A673 (cell line): ENCODE data around the gene INHBE. TPM values are rescaled to one million over a fixed set of nuclear protein-coding genes. Genes with fewer than 3 reads are reported as not detected.

ENCODE experiments used
- BruUV-seq: library from RNA; stranded (reverse); fragments of 400-500 nt; replicated peaks from 2 replicates; lab custom pipeline; 2021; lab: Mats Ljungman, UMichigan
- CTCF ChIA-PET: fragments of 300-600 bp; sonication (Branson Sonifier 250); formaldehyde crosslinking; loops from one replicate; lab custom pipeline; 2022; ENCODE audit warnings: antibody characterized with exemption; lab: Charles Lee
- POLR2A ChIA-PET: fragments of 300-600 bp; sonication (Branson Sonifier 250); formaldehyde crosslinking; loops from one replicate; lab custom pipeline; 2022; ENCODE audit warnings: antibody characterized with exemption; ENCODE audit not compliant: low non-redundant PET; lab: Charles Lee
- DNase-seq: peaks from one replicate; pipeline ENCODE4 v3.0.0-alpha.2; 2015; ENCODE audit warnings: low spot score
- H3K27ac ChIP-seq: fragments of 200-600 bp; sonication (generic); 2 replicates; pipeline ENCODE4 v1.5.1; 2016; ENCODE audit warnings: mixed run types, low read depth, mild to moderate bottlenecking, mixed read lengths, antibody characterized with exemption, low read length; ENCODE audit not compliant: poor library complexity, severe bottlenecking
- H3K27me3 ChIP-seq: fragments of 200-600 bp; sonication (generic); replicated peaks from 2 replicates; pipeline ENCODE4 v1.6.1; 2017; ENCODE audit warnings: mixed run types, low read depth, mild to moderate bottlenecking, mixed read lengths, antibody characterized with exemption, low read length; ENCODE audit not compliant: insufficient read depth, poor library complexity
- H3K36me3 ChIP-seq: fragments of 200-600 bp; sonication (generic); 2 replicates; pipeline ENCODE4 v1.6.1; 2016; ENCODE audit warnings: mixed run types, mild to moderate bottlenecking, mixed read lengths, antibody characterized with exemption, low read length; ENCODE audit not compliant: insufficient read depth, poor library complexity, severe bottlenecking
- H3K4me1 ChIP-seq: fragments of 200-600 bp; sonication (generic); 2 replicates; pipeline ENCODE4 v1.6.1; 2017; ENCODE audit warnings: mixed run types, mild to moderate bottlenecking, mixed read lengths, antibody characterized with exemption, low read length; ENCODE audit not compliant: insufficient read depth, poor library complexity, severe bottlenecking
- H3K4me3 ChIP-seq: fragments of 200-600 bp; sonication (generic); 2 replicates; pipeline ENCODE4 v1.5.1; 2016; ENCODE audit warnings: low read depth, mixed run types, mild to moderate bottlenecking, mixed read lengths, low read length; ENCODE audit not compliant: poor library complexity, severe bottlenecking
- H3K9me3 ChIP-seq: fragments of 200-600 bp; sonication (generic); 2 replicates; pipeline ENCODE4 v1.6.1; 2016; ENCODE audit warnings: mixed run types, low read depth, mild to moderate bottlenecking, mixed read lengths, antibody characterized with exemption, low read length; ENCODE audit not compliant: poor library complexity, severe bottlenecking
- CTCF ChIP-seq: fragments of 300-800, 200-600 bp; sonication (generic); conservative IDR thresholded peaks from 2 replicates; pipeline ENCODE4 v1.5.1; 2017; ENCODE audit warnings: low read depth, mild to moderate bottlenecking, antibody characterized with exemption, low read length, moderate library complexity, mixed read lengths
- EZH2 ChIP-seq: fragments of 200-600 bp; sonication (generic); IDR thresholded peaks from 2 replicates; pipeline ENCODE4 v1.6.1; 2017; ENCODE audit warnings: borderline replicate concordance, low read depth, mild to moderate bottlenecking, mixed read lengths, antibody characterized with exemption, low read length; ENCODE audit not compliant: poor library complexity, severe bottlenecking
- intact Hi-C: fragments of 100-400 bp; cut with micrococcal nuclease; formaldehyde crosslinking; loops from one replicate; pipeline ENCODE4 v1.10.0; 2022; ENCODE audit not compliant: unreplicated experiment
- total RNA-seq: library from RNA; stranded (reverse); gene quantifications from 2 replicates; pipeline ENCODE4 v1.2.3, GENCODE V29; 2021

Gene INHBE
- total RNA-seq, 1 experiment from 2014 or later, result 0.62 TPM

DNA sequence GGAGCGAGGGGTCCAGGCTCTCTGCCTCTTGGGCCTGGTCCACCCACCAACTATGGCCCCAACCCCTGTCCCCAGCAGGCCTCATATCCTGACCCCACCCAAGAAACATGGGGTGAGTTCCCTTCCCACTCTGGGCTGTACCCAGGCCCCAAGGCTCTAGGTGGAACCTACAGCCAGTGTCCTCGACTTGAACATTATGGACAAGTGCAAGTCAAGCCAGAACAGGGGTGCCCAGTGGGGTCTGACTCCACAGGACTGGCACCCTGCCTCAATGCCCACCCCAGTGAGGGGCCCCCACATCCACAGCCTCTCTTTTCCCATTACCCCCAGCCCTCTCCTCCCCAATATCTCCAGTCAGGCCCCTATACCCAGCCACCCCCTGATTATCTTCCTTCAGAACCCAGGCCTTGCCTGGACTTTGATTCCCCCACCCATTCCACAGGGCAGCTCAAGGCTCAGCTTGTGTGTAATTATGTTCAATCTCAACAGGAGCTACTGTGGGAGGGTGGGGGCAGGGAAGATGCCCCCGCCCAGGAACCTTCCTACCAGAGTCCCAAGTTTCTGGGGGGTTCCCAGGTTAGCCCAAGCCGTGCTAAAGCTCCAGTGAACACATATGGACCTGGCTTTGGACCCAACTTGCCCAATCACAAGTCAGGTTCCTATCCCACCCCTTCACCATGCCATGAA is 16.0 kb downstream of the INHBE start:
- DNase-seq, result no peak
- CTCF ChIA-PET, result no interaction called here
- no peaks in the 10 kb centered on the region for H3K9me3 ChIP-seq
- H3K4me1 ChIP-seq, result no peaks in the 10 kb centered on the region
- intact Hi-C loops, result no loop called here
- TF ChIP-seq EZH2 (no peak), CTCF (no peak)
- H3K27ac ChIP-seq, result no peak overlapping the region
- POLR2A ChIA-PET, result no interaction called here
- peaks cover 24% of the 10 kb centered on the region for H3K27me3 ChIP-seq
- H3K4me3 ChIP-seq, result no peak overlapping the region
- H3K36me3 ChIP-seq, result no peaks in the 10 kb centered on the region
- no TSS peak for BruUV-seq

DNA sequence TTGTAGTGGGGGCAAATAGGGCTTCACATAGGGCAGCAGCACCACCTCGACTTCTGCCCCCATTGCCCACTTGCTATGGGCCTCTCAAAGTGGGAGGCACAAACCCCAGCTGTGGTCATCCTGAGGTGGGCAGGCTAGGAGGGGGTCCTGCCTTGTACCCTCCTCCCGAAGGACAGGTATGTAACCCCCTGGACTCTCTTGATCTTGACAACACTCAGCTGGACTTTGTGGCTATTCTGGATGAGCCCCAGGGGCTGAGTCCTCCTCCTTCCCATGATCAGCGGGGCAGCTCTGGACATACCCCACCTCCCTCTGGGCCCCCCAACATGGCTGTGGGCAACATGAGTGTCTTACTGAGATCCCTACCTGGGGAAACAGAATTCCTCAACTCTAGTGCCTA is 16.6 kb downstream of the INHBE start:
- BruUV-seq, result no TSS peak
- intact Hi-C loops, result no loop called here
- DNase-seq, result no peak
- peaks cover 29% of the 10 kb centered on the region for H3K27me3 ChIP-seq
- POLR2A ChIA-PET, result no interaction called here
- H3K36me3 ChIP-seq, result no peaks in the 10 kb centered on the region
- no peak overlapping the region for H3K4me3 ChIP-seq
- H3K27ac ChIP-seq, result no peak overlapping the region
- TF ChIP-seq EZH2, result no peak
- TF ChIP-seq CTCF, result no peak
- CTCF ChIA-PET, result no interaction called here
- no peaks in the 10 kb centered on the region for H3K9me3 ChIP-seq
- no peaks in the 10 kb centered on the region for H3K4me1 ChIP-seq

DNA sequence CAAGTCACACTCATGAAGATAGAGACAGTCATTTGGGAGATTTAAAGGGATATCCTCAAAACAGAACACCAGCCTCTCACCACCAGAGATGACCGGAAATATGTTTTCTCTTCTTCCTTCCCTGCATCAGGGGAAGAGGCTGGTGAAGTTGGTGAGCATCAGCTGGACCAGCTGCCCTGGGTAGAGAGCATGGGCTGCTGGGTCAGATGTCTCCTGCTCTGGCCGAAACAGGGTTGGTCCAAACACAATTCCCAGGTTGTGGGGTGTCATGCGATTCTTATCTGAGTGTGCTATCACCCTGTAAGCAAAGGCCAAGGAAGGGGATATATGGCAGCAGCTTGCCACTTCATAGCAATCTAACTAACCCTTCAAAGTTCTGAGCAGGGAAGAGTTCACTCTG is 17.3 kb downstream of the INHBE start:
- intact Hi-C loops, result no loop called here
- POLR2A ChIA-PET, result no interaction called here
- Histone ChIP-seq H3K9me3 (no peaks in the 10 kb centered on the region), H3K4me1 (no peaks in the 10 kb centered on the region), H3K27me3 (peaks cover 29% of the 10 kb centered on the region), H3K27ac (no peak overlapping the region), H3K4me3 (no peak overlapping the region), H3K36me3 (no peaks in the 10 kb centered on the region)
- DNase-seq, result no peak
- BruUV-seq, result no TSS peak
- CTCF ChIA-PET, result interaction anchor here (0.6 kb wide), 1 partner anchor 229 kb away, joined by 5 read pairs; no protein-coding TSS in a partner anchor
- no peak for TF ChIP-seq EZH2
- TF ChIP-seq CTCF, result no peak
